ENCODE results near the gene GTF2IRD1. TPM values are rescaled to one million over a fixed set of nuclear protein-coding genes. Genes with fewer than 3 reads are reported as not detected.

GTF2IRD1 gene
- total RNA-seq, 4 donors from 2014 or later, result 14.6 to 35.7 (median 17.1) TPM

- 93 to 95% methylated on average over 11 of the region's 11 CpGs for WGBS, 2 donors
- H3K9me3 ChIP-seq, result no peaks in the 10 kb centered on the region
- no peak overlapping the region for H3K27ac ChIP-seq
- H3K36me3 ChIP-seq, result no peaks in the 10 kb centered on the region
- H3K4me1 ChIP-seq, result peaks cover 0 to 20% (median 6%) of the 10 kb centered on the region in 4 donors
- TF ChIP-seq POLR2A (IDR thresholded peaks at IDR 0.05), result no peak
- TF ChIP-seq EP300 (IDR thresholded peaks at IDR 0.05), result no peak
- TF ChIP-seq CTCF (IDR thresholded peaks at IDR 0.05), result no peak
- no peaks in the 10 kb centered on the region for H3K27me3 ChIP-seq
- H3K4me3 ChIP-seq, result no peak overlapping the region
- no peak for DNase-seq (ENCODE audit: low spot score in 2 of 2)
Observed at GRCh38 chr7:74575083-74575784, 121.5 kb downstream of the GTF2IRD1 start.

DNA sequence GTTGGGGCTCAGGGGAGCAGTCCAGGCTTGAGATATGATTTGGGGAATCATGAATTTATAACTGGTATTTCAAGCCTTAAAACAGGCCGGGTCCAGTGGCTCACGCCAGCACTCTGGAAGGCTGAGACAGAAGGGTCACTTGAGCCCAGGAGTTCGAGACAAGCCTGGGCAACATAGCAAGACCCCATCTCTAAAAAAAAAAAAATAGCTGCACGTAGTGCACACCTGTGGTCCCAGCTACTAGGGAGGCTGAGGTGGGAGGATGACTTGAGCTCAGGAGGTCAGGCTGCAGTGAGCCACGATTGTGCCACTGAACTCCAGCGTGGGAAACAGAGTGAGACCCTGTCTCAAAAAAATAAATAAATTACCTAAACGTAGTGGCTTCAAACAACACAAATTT is 122.1 kb downstream of the GTF2IRD1 start:
- no peak for DNase-seq (ENCODE audit: low spot score in 2 of 2)
- peaks cover 0 to 25% (median 9%) of the 10 kb centered on the region in 4 donors for H3K4me1 ChIP-seq
- no peak overlapping the region for H3K4me3 ChIP-seq
- TF ChIP-seq CTCF (IDR thresholded peaks at IDR 0.05) (no peak), EP300 (IDR thresholded peaks at IDR 0.05) (no peak), POLR2A (IDR thresholded peaks at IDR 0.05) (no peak)
- H3K9me3 ChIP-seq, result no peaks in the 10 kb centered on the region
- WGBS, 2 donors, result 91 to 95% methylated on average over 7 of the region's 7 CpGs
- H3K27ac ChIP-seq, result no peak overlapping the region
- H3K36me3 ChIP-seq, result no peaks in the 10 kb centered on the region
- no peaks in the 10 kb centered on the region for H3K27me3 ChIP-seq

DNA sequence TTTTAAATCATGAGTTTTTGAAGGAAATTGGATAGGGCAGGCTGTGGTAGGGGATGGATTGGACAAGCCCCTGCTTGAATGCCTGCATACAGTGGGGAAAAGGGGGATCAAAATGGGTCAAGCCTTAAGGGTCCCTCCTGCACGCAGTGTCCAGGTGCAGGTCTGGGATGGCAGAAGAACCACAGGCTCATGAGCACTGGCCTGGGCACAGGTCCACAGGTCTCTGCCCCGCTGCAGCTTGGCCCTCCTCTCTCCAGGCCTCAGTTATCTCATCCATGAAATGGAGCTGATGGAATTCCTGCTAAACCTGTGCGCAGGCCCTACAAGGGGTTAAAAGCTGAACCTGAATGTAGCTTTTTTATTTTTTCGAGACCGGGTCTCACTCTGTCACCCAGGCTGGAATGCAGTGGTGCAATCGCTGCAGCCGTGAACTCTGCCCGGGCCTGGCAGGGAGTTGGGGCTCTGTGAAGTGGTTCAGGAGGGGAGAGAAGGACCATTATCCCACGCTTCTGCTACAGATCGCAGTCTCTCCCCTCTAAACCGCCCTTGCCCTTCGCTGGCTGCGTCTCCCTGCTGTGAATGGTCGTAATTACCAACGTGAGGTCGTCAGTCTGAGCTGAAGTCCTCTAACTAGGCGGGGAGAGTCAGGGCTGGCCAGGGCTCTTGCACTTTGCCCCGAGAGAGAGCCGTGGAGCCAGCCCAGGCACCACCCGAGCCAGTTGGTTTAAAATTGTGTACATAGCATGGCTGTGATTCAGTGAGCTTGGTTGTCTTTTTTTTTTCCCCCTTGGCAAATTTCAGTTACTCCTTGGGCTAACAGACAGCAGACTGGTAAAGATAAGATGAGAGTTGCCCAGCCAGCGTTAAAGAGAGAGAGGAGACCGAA is 126.3 kb downstream of the GTF2IRD1 start:
- H3K9me3 ChIP-seq, result no peaks in the 10 kb centered on the region
- 25 to 37% methylated on average over 22 of the region's 22 CpGs for WGBS, 2 donors
- no peak for DNase-seq (ENCODE audit: low spot score in 2 of 2)
- H3K27me3 ChIP-seq, result no peaks in the 10 kb centered on the region
- H3K36me3 ChIP-seq, result no peaks in the 10 kb centered on the region
- peak overlapping the region; percentile 30 to 84 (median 70) for H3K27ac ChIP-seq
- TF ChIP-seq POLR2A (IDR thresholded peaks at IDR 0.05), result no peak
- TF ChIP-seq EP300 (IDR thresholded peaks at IDR 0.05), result peak in 1 of 2 donors; percentile 9
- no peak for TF ChIP-seq CTCF (IDR thresholded peaks at IDR 0.05)
- H3K4me1 ChIP-seq, result peaks cover 0 to 26% (median 10%) of the 10 kb centered on the region in 4 donors
- H3K4me3 ChIP-seq, result no peak overlapping the region

DNA sequence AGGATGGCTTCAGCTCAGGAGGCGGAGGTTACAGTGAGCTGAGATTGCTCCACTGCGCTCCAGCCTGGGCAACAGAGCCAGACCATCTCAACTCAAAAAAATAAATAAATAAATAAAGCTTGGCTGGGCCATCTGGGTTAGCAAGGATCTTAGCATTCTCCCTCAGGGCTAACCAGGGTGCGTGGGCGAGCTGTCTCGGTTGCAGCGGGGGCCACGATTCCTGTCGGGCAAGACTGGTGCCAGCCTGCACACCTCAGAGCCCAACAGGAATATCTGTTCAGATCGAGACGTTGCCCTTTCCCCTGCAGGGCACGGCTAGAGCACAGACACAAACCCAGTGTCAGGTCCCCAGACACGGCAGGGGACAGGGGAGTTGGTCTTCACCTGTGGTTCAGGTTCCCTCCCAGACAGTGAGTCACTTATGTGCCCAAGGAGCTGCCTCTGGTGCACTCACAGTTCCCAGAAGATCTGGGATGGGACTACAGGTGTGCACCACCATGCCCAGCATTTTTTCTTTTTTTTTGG is 128.3 kb downstream of the GTF2IRD1 start:
- TF ChIP-seq CTCF (IDR thresholded peaks at IDR 0.05), result no peak
- no peak for TF ChIP-seq EP300 (IDR thresholded peaks at IDR 0.05)
- TF ChIP-seq POLR2A (IDR thresholded peaks at IDR 0.05), result no peak
- no peak overlapping the region for H3K27ac ChIP-seq
- 83 to 98% methylated on average over 11 to 12 of the region's 12 CpGs for WGBS, 2 donors
- H3K36me3 ChIP-seq, result no peaks in the 10 kb centered on the region
- H3K9me3 ChIP-seq, result no peaks in the 10 kb centered on the region
- peaks cover 0 to 35% (median 15%) of the 10 kb centered on the region in 4 donors for H3K4me1 ChIP-seq
- no peaks in the 10 kb centered on the region for H3K27me3 ChIP-seq
- no peak overlapping the region for H3K4me3 ChIP-seq
- DNase-seq (ENCODE audit: low spot score in 2 of 2), result no peak
